IMR-90 (cell line): Measurements from ENCODE around the gene KRT76.

ENCODE experiments used
- BHLHE40 ChIP-seq: fragments of 150-350 bp; IDR thresholded peaks from 2 replicates; pipeline ENCODE4 v1.6.1; 2016; ENCODE audit warnings: mild to moderate bottlenecking, low read depth, low read length
- CEBPB ChIP-seq: IDR thresholded peaks from 2 replicates; pipeline ENCODE4 v1.6.1; 2012; ENCODE audit warnings: low read depth, low read length, improper control_type of control experiment
- FOS ChIP-seq: fragments of 150-350 bp; IDR thresholded peaks from 2 replicates; pipeline ENCODE4 v1.6.1; 2016; ENCODE audit warnings: low read depth, low read length
- MAZ ChIP-seq: IDR thresholded peaks from 2 replicates; pipeline ENCODE4 v1.6.1; 2012; ENCODE audit warnings: low read depth, mild to moderate bottlenecking, low read length, improper control_type of control experiment, moderate library complexity, borderline replicate concordance
- MXI1 ChIP-seq: IDR thresholded peaks from 2 replicates; pipeline ENCODE4 v1.6.1; 2012; ENCODE audit warnings: low read depth, mild to moderate bottlenecking, low read length, moderate library complexity, borderline replicate concordance
- NFE2L2 ChIP-seq: fragments of 150-350 bp; IDR thresholded peaks from 2 replicates; pipeline ENCODE4 v1.6.1; 2016; ENCODE audit warnings: low read depth, mild to moderate bottlenecking, low read length
- POLR2A ChIP-seq: IDR thresholded peaks from 2 replicates; pipeline ENCODE4 v1.6.1; 2012; ENCODE audit warnings: mild to moderate bottlenecking, low read depth, low read length
- RAD21 ChIP-seq: IDR thresholded peaks from 2 replicates; pipeline ENCODE4 v1.6.1; 2012; ENCODE audit warnings: low read length, improper control_type of control experiment
- RCOR1 ChIP-seq: IDR thresholded peaks from 2 replicates; pipeline ENCODE4 v1.6.1; 2012; ENCODE audit warnings: mild to moderate bottlenecking, low read length, improper control_type of control experiment; ENCODE audit not compliant: insufficient replicate concordance
- RFX5 ChIP-seq: IDR thresholded peaks from 2 replicates; pipeline ENCODE4 v1.8.0; 2012; ENCODE audit warnings: low read depth, mild to moderate bottlenecking, low read length, moderate library complexity
- SMC3 ChIP-seq: fragments of 150-350 bp; IDR thresholded peaks from 2 replicates; pipeline ENCODE4 v1.6.1; 2016; ENCODE audit warnings: low read depth, mild to moderate bottlenecking, antibody characterized with exemption, low read length, moderate library complexity
- TF ChIP-seq, protein P1 (sequence below): conservative IDR thresholded peaks from 2 replicates; pipeline ENCODE4 v1.5.1; 2012; ENCODE audit warnings: mild to moderate bottlenecking, low read depth, low read length, improper control_type of control experiment
- TF ChIP-seq, protein P2 (sequence below): fragments of 150-350 bp; IDR thresholded peaks from 2 replicates; pipeline ENCODE4 v1.6.1; 2017; ENCODE audit warnings: mild to moderate bottlenecking, antibody characterized with exemption, low read length, low read depth
- TF ChIP-seq, protein P3 (sequence below): fragments of 150-350 bp; IDR thresholded peaks from 2 replicates; pipeline ENCODE4 v1.6.1; 2016; ENCODE audit warnings: low read depth, mild to moderate bottlenecking, low read length, moderate library complexity, borderline replicate concordance

DNA sequence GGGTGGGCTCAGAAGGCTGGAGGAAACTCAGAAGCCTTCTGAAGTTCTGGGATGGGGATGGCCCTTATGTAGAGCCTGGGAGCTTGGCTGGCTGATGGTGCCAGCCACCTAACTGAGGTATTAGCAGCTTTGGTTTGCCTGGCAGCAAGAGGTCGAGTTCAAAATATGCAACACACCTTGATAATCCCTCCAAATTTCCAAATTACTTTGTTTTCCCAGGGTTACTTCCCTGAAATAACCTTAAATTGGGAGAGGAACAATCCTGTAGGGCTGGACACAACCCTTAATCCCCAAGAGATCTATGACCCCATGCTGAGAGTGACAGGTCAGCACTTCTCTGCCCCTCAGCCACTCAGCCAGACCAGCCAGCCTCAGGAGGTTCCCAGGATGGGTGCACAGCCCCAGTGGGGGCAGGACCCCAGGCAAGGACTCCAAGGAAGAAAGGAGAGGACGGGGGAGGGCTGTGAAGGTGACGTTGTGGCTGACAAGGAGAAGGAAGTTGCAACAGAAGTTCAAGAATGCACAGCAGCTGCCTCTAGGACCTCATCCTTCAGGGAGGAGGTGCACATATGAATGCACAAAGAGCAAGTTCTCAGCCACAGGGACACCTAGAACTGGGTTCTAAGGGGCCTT is 55.2 kb downstream of the KRT76 start:
- TF ChIP-seq, protein P1, sequence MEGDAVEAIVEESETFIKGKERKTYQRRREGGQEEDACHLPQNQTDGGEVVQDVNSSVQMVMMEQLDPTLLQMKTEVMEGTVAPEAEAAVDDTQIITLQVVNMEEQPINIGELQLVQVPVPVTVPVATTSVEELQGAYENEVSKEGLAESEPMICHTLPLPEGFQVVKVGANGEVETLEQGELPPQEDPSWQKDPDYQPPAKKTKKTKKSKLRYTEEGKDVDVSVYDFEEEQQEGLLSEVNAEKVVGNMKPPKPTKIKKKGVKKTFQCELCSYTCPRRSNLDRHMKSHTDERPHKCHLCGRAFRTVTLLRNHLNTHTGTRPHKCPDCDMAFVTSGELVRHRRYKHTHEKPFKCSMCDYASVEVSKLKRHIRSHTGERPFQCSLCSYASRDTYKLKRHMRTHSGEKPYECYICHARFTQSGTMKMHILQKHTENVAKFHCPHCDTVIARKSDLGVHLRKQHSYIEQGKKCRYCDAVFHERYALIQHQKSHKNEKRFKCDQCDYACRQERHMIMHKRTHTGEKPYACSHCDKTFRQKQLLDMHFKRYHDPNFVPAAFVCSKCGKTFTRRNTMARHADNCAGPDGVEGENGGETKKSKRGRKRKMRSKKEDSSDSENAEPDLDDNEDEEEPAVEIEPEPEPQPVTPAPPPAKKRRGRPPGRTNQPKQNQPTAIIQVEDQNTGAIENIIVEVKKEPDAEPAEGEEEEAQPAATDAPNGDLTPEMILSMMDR = no peak
- TF ChIP-seq POLR2A (no peak), FOS (no peak), RFX5 (no peak), RAD21 (no peak), CEBPB (no peak), MXI1 (no peak), BHLHE40 (no peak), MAZ (no peak), SMC3 (no peak), NFE2L2 (no peak), RCOR1 (no peak)
- TF ChIP-seq, protein P2, sequence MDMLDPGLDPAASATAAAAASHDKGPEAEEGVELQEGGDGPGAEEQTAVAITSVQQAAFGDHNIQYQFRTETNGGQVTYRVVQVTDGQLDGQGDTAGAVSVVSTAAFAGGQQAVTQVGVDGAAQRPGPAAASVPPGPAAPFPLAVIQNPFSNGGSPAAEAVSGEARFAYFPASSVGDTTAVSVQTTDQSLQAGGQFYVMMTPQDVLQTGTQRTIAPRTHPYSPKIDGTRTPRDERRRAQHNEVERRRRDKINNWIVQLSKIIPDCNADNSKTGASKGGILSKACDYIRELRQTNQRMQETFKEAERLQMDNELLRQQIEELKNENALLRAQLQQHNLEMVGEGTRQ = no peak
- TF ChIP-seq, protein P3, sequence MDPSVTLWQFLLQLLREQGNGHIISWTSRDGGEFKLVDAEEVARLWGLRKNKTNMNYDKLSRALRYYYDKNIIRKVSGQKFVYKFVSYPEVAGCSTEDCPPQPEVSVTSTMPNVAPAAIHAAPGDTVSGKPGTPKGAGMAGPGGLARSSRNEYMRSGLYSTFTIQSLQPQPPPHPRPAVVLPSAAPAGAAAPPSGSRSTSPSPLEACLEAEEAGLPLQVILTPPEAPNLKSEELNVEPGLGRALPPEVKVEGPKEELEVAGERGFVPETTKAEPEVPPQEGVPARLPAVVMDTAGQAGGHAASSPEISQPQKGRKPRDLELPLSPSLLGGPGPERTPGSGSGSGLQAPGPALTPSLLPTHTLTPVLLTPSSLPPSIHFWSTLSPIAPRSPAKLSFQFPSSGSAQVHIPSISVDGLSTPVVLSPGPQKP = no peak
